Activated naive CD4-positive, alpha-beta T cell treated with anti-CD3 and anti-CD28 coated beads, Interleukin-2, amount 50 U/mL, for 24 hours (primary cell): ENCODE results near the gene CDX1.
"Not testable (repeated sequence)": the region's sequence is repeated elsewhere in the genome, so short reads cannot be mapped to it uniquely, and the experiment has no call there.

Source experiments
- H3K27ac Mint-ChIP-seq: one replicate; pipeline ENCODE4 v1.8.0; 2021; ENCODE audit warnings: mild to moderate bottlenecking, mixed read lengths
- H3K27me3 Mint-ChIP-seq: one replicate; pipeline ENCODE4 v1.8.0; 2021; ENCODE audit warnings: mixed read lengths
- H3K36me3 Mint-ChIP-seq: one replicate; pipeline ENCODE4 v1.8.0; 2021; ENCODE audit warnings: mixed read lengths
- H3K4me1 Mint-ChIP-seq: one replicate; pipeline ENCODE4 v1.8.0; 2021; ENCODE audit warnings: mixed read lengths
- H3K4me3 Mint-ChIP-seq: one replicate; pipeline ENCODE4 v1.8.0; 2021; ENCODE audit warnings: mild to moderate bottlenecking, mixed read lengths
- H3K9me3 Mint-ChIP-seq: one replicate; pipeline ENCODE4 v1.8.0; 2021; ENCODE audit warnings: mixed read lengths

CDX1 gene

DNA sequence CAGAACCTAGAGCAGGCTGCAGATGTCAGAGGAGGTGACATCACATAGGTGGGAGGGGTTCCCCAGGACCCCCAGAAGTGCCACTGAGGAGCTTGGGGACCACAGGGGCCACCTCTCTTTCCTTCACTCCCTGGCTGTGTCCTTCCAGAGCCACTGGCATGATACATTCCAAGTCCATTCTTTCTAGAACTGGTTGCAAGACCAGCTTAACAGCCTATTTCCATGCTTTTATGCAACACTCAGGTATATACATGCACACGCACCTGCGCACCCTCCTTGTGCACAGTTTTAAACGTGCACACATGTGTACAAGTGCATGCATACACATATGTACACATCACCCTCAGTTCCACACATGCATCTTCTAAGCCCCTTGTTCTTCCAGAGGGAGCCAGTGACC is 63.0 kb downstream of the CDX1 start:
- Mint-ChIP-seq H3K27ac (no peak overlapping the region), H3K4me3 (no peak overlapping the region), H3K36me3 (no peaks in the 10 kb centered on the region), H3K4me1 (no peaks in the 10 kb centered on the region), H3K27me3 (no peaks in the 10 kb centered on the region), H3K9me3 (no peaks in the 10 kb centered on the region)

DNA sequence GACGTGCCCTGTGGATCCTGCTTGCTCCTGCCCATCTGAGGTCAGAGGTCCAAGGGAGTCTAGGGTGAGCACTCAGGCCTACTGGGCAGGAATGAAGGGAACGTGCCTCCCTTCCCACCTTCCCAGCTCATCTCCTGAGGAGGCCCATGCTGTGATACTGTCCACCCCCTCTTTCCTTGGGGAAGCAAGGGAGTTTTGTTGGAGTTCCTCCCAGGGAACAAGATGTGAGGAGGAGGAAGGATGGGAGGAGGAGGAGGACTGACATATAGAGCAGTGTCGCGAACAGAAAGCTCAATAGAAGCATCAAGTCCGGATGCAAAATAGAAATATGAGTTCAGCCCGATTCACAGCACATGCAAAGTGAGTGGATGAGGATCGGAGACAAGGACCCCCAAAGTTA is 64.3 kb downstream of the CDX1 start:
- Mint-ChIP-seq H3K36me3 (no peaks in the 10 kb centered on the region), H3K27ac (no peak overlapping the region), H3K4me3 (no peak overlapping the region), H3K9me3 (no peaks in the 10 kb centered on the region), H3K27me3 (no peaks in the 10 kb centered on the region), H3K4me1 (no peaks in the 10 kb centered on the region)

- not testable (repeated sequence) for H3K27ac Mint-ChIP-seq, H3K4me3 Mint-ChIP-seq, H3K27me3 Mint-ChIP-seq, H3K36me3 Mint-ChIP-seq, H3K9me3 Mint-ChIP-seq, H3K4me1 Mint-ChIP-seq
Measured at GRCh38 chr5:150233706-150234105, 67.1 kb downstream of the CDX1 start.
